Osteoblast (primary cell): ENCODE results near the gene SINHCAF. TPM values are rescaled to one million over a fixed set of nuclear protein-coding genes. Genes with fewer than 3 reads are reported as not detected.

Experiments used
- DNase-seq: peaks from one replicate; pipeline ENCODE4 v3.0.0; 2011; ENCODE audit warnings: low spot score, mixed read lengths; ENCODE audit not compliant: insufficient read length; ENCODE audit errors: missing footprints
- H2AFZ ChIP-seq: 2 replicates; pipeline ENCODE4 v1.6.0; 2011; ENCODE audit warnings: mild to moderate bottlenecking, low read length
- H3K27ac ChIP-seq: 2 replicates; pipeline ENCODE4 v1.5.1; 2011; ENCODE audit warnings: mild to moderate bottlenecking, low read depth, low read length, moderate library complexity
- H3K27me3 ChIP-seq: 2 replicates; pipeline ENCODE4 v1.6.0; 2012; ENCODE audit warnings: mild to moderate bottlenecking, control low read depth, inconsistent platforms, low read length, moderate library complexity; ENCODE audit not compliant: insufficient read depth
- H3K36me3 ChIP-seq: 2 replicates; pipeline ENCODE4 v1.5.1; 2011; ENCODE audit warnings: mild to moderate bottlenecking, low read length, control low read depth, moderate library complexity; ENCODE audit not compliant: insufficient read depth
- H3K4me1 ChIP-seq: 2 replicates; pipeline ENCODE4 v1.5.1; 2011; ENCODE audit warnings: mild to moderate bottlenecking, low read length, control low read depth, moderate library complexity; ENCODE audit not compliant: insufficient read depth
- H3K4me2 ChIP-seq: 2 replicates; pipeline ENCODE4 v1.6.0; 2011; ENCODE audit warnings: mild to moderate bottlenecking, low read length; ENCODE audit not compliant: insufficient read depth
- H3K4me3 ChIP-seq: fragments of 200-600 bp; sonication (generic); 3 replicates; pipeline ENCODE4 v1.5.1; 2012; ENCODE audit warnings: mild to moderate bottlenecking, low read length, inconsistent platforms; ENCODE audit not compliant: insufficient read depth
- H3K79me2 ChIP-seq: 2 replicates; pipeline ENCODE4 v1.6.0; 2012; ENCODE audit warnings: mild to moderate bottlenecking, low read length, control low read depth, inconsistent platforms; ENCODE audit not compliant: insufficient read depth
- H3K9me3 ChIP-seq: 2 replicates; pipeline ENCODE4 v1.5.1; 2011; ENCODE audit warnings: low read depth, low read length, control low read depth
- H4K20me1 ChIP-seq: 2 replicates; pipeline ENCODE4 v1.6.0; 2012; ENCODE audit warnings: mild to moderate bottlenecking, low read length, control low read depth; ENCODE audit not compliant: insufficient read depth
- CTCF ChIP-seq: IDR thresholded peaks from 2 replicates; pipeline ENCODE4 v1.5.1; 2011; ENCODE audit warnings: mild to moderate bottlenecking, low read depth, low read length, moderate library complexity; ENCODE audit errors: extremely low read depth
- total RNA-seq: library from RNA; depleted of rRNA; stranded (reverse); fragments of >200 nt; gene quantifications from 2 replicates; pipeline ENCODE4 v1.2.3, GENCODE V29; 2012

The SINHCAF gene
- total RNA-seq, 1 donor = 11.2 TPM

GRCh38 chr12:31369712-31370521, 44.0 kb upstream of the SINHCAF start:
- Histone ChIP-seq H3K36me3 (no peaks in the 10 kb centered on the region), H3K4me3 (peak overlapping the region; percentile 63), H2AFZ (peak overlapping the region; percentile 99), H3K9me3 (no peaks in the 10 kb centered on the region), H3K27me3 (no peaks in the 10 kb centered on the region), H3K4me2 (peak overlapping the region; percentile 89), H4K20me1 (no peaks in the 10 kb centered on the region), H3K27ac (peak overlapping the region; percentile 39), H3K79me2 (no peaks in the 10 kb centered on the region), H3K4me1 (peaks cover 12% of the 10 kb centered on the region)
- TF ChIP-seq CTCF = no peak
- DNase-seq = peak; percentile 42

DNA sequence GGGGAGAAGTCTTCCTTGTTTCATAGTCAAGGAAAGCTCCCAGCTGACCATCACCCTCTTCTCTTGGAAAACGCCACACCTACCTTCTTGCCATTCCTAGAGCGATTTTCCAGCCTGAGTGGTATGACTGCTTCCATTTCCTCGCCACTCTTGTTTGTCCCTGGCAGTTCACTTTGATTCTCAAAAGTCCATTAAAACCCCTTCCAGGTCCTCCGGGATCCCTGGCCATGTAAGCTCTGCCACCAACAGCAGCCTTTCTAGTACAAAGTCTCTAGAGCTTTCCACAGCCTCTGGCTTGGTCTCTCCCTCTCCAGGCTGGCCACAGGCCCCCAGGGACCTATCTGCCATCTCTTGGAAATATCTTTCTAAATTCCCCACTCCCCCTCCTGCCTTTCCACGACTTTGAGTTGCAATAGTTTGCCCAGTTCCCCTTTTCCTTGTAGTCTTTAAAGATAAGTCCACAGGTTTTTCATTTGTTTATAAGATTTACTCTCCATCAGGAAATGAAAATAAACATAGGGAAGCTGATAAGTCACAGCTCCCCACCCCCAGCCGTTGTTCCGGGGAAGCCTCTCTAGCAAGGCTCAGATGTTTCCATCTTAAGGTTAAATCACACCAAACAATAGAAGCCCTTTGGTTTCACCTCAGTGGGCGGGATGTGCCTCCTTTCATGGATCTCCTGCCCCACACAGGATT, 42.9 kb upstream of the SINHCAF start:
- peak overlapping the region; percentile 89 for H3K4me2 ChIP-seq

DNA sequence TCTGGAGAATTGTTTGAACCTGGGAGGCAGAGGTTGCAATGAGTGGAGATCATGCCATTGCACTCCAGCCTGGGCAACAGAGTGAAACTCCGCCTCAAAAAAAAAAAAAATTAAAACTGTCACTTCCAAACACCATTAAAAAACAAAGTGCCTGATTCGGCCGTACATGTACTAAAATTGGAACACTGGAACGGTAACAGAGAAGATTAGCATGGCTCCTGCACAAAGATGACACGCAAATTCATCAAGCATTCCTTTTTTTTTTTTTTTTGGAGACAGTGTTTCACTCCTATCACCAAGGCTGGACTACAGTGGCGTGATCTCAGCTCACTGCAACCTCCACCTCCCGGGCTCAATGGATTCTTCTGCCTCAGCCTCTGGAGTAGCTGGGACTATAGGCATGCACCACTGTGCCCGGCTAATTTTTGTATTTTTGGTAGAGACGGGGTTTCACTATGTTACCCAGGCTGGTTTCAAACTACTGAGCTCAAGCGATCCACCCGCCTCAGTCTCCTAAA, 40.2 kb upstream of the SINHCAF start:
- Histone ChIP-seq H3K36me3 (no peaks in the 10 kb centered on the region), H3K4me1 (peaks cover 12% of the 10 kb centered on the region), H3K9me3 (no peaks in the 10 kb centered on the region), H2AFZ (no peak overlapping the region), H4K20me1 (no peaks in the 10 kb centered on the region), H3K27ac (no peak overlapping the region), H3K79me2 (no peaks in the 10 kb centered on the region), H3K4me2 (no peak overlapping the region), H3K4me3 (no peak overlapping the region), H3K27me3 (no peaks in the 10 kb centered on the region)
- no peak for TF ChIP-seq CTCF
- no peak for DNase-seq

More for the DNA sequence above, 42.9 kb upstream of the SINHCAF start:
- TF ChIP-seq CTCF = no peak
- Histone ChIP-seq H3K79me2 (no peaks in the 10 kb centered on the region), H3K36me3 (no peaks in the 10 kb centered on the region), H3K4me3 (no peak overlapping the region), H3K27me3 (no peaks in the 10 kb centered on the region), H4K20me1 (no peaks in the 10 kb centered on the region), H3K27ac (no peak overlapping the region), H3K9me3 (no peaks in the 10 kb centered on the region), H3K4me1 (peaks cover 12% of the 10 kb centered on the region), H2AFZ (peak overlapping the region; percentile 11)
- peak; percentile 38 for DNase-seq

GRCh38 chr12:31363831-31364230, 37.9 kb upstream of the SINHCAF start:
- Histone ChIP-seq H3K4me3 (no peak overlapping the region), H3K27ac (no peak overlapping the region), H2AFZ (no peak overlapping the region), H3K4me2 (no peak overlapping the region), H3K36me3 (no peaks in the 10 kb centered on the region), H4K20me1 (no peaks in the 10 kb centered on the region), H3K4me1 (no peaks in the 10 kb centered on the region), H3K79me2 (no peaks in the 10 kb centered on the region), H3K9me3 (no peaks in the 10 kb centered on the region), H3K27me3 (no peaks in the 10 kb centered on the region)
- DNase-seq = peak; percentile 55
- no peak for TF ChIP-seq CTCF
